Measurements from ENCODE around the gene NAIF1. TPM values are rescaled to one million over a fixed set of nuclear protein-coding genes. Genes with fewer than 3 reads are reported as not detected.

Gene NAIF1, protein sequence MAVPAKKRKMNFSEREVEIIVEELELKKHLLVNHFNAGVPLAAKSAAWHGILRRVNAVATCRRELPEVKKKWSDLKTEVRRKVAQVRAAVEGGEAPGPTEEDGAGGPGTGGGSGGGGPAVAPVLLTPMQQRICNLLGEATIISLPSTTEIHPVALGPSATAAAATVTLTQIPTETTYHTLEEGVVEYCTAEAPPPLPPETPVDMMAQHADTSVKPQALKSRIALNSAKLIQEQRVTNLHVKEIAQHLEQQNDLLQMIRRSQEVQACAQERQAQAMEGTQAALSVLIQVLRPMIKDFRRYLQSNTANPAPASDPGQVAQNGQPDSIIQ
- total RNA-seq (ENCODE audit: low replicate concordance), result 10.1 and 16.0 TPM in 2 replicates

DNA sequence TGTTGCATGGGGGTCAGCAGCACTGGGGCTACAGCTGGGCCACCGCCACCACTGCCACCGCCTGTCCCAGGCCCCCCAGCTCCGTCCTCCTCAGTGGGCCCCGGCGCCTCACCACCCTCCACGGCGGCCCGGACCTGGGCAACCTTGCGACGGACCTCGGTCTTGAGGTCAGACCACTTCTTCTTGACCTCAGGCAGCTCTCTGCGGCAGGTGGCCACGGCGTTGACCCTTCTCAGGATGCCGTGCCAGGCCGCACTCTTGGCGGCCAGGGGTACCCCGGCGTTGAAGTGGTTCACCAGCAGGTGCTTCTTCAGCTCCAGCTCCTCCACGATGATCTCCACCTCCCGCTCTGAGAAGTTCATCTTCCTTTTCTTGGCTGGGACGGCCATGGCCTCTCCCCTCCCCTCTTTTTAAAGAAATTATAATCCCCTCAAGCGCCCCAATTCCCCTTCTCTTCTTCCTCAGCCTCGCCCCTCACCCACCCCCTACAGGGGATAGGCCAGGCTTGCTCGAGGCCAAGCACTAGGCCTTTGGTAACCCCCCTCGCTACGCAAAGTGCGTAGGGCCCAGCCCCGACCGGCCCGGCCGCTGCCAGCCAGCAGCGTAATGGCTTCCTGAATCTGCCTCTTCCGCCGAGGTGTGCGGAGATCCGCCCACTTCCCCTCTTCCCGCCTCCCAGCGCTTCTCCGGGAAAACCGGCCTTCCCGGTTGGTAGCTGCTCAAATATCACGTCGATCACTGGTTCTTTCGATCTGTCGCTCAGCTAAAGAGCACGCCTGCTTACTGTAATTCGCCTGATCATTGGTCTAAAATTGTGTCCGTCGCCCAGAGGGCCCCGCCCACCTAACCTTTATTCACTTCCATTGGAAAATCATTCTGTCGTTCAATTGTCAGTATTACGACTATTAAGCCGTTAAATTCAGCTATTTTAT is at the start of gene NAIF1:
Gene NAIF1, minus strand, starts transcription at position 608 of the 932 bp plus-strand sequence. Its CDS starts 219 bp downstream, at position 389.

DNA sequence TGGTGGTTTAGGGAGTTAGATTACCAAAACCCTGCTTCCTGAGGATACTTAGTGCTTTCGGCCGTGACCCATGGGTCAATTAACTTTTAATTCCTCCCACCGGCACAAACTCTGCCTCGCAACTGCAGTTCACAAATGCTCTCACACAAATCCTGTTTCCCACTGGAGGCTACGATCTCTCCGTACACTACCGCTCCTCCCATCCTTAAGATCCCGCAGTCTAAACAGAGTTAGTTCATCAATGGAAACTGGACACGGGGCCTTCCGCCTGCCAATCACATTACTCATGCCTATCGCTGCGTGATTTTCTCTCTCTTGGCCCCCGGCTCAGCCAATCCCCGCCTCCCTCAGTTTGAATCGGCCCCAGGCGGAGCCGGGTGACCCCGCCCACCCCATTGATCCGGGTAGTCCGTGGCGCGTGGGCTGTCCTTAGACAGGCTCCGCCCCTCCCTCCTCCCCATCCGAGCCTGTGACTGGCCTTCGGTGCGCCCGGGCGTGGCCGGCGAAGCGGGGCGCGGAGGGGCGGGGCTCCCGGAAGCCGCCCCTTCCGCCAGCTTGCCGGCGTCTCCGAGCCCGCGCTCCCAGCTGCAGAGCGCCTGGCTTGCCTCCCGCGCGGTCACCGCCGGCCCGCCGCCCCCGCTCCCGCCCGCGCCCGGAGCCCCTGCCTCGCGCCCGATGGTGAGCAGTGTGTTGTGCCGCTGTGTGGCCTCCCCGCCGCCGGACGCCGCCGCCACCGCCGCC is 695 bp upstream of the NAIF1 start, which contains the start of gene SLC25A25:
Gene SLC25A25, plus strand, starts transcription at position 588 of the 741 bp plus-strand sequence. Its CDS starts 88 bp downstream, at position 676.

Other genes with a start within 250 kb of the NAIF1 start
- 10.4 and 33.5 TPM in 2 replicates for gene ENG, start 212.7 kb downstream of the NAIF1 start, total RNA-seq (ENCODE audit: low replicate concordance)
- 53.7 and 86.7 TPM in 2 replicates for gene AK1, start 189.6 kb downstream of the NAIF1 start, total RNA-seq (ENCODE audit: low replicate concordance)
- 32.0 and 79.7 TPM in 2 replicates for gene ST6GALNAC6, start 167.7 kb downstream of the NAIF1 start, total RNA-seq (ENCODE audit: low replicate concordance)
- 22.9 and 44.7 TPM in 2 replicates for gene ST6GALNAC4, start 150.3 kb downstream of the NAIF1 start, total RNA-seq (ENCODE audit: low replicate concordance)
- 0.45 and 0.94 TPM in 2 replicates for gene PIP5KL1, start 136.5 kb downstream of the NAIF1 start, total RNA-seq (ENCODE audit: low replicate concordance)
- 7.1 and 8.6 TPM in 2 replicates for gene DPM2, start 129.5 kb downstream of the NAIF1 start, total RNA-seq (ENCODE audit: low replicate concordance)
- 4.7 and 5.9 TPM in 2 replicates for gene EEIG1, start 86.3 kb downstream of the NAIF1 start, total RNA-seq (ENCODE audit: low replicate concordance)
- 19.2 and 19.4 TPM in 2 replicates for gene SLC25A25, start 912 bp upstream of the NAIF1 start, total RNA-seq (ENCODE audit: low replicate concordance)
- 69.7 and 112 TPM in 2 replicates for gene PTGES2, start 60.4 kb upstream of the NAIF1 start, total RNA-seq (ENCODE audit: low replicate concordance)
- not detected in 2 replicates for gene LCN2, start 82.1 kb upstream of the NAIF1 start, total RNA-seq (ENCODE audit: low replicate concordance)
- gene BBLN, start 92.9 kb upstream of the NAIF1 start, total RNA-seq (ENCODE audit: low replicate concordance), result 3.7 and 26.9 TPM in 2 replicates
- 16.0 and 27.5 TPM in 2 replicates for gene CIZ1, start 124.3 kb upstream of the NAIF1 start, total RNA-seq (ENCODE audit: low replicate concordance)
- gene DNM1, start 136.1 kb upstream of the NAIF1 start, total RNA-seq (ENCODE audit: low replicate concordance), result 4.4 and 70.0 TPM in 2 replicates
- gene GOLGA2, start 208.7 kb upstream of the NAIF1 start, total RNA-seq (ENCODE audit: low replicate concordance), result 117 and 137 TPM in 2 replicates
- gene SWI5, start 209.0 kb upstream of the NAIF1 start, total RNA-seq (ENCODE audit: low replicate concordance), result 35.1 and 64.4 TPM in 2 replicates

Data from smooth muscle cell of the coronary artery (primary cell).